Endometrial microvascular endothelial cells (primary cell): ENCODE measurements around the gene TMEM72. TPM values are rescaled to one million over a fixed set of nuclear protein-coding genes. Genes with fewer than 3 reads are reported as not detected.

Experiments
- in situ Hi-C: cut with HindIII; loops from 2 replicates; pipeline ENCODE4 v1.10.0; 2017; ENCODE audit warnings: low sequenced_read_pairs, low pct_unique_long_range_greater_than_20kb; ENCODE audit errors: inconsistent ontology term
- total RNA-seq: library from RNA; depleted of rRNA; stranded (reverse); fragments of >200 nt; gene quantifications from one replicate; pipeline ENCODE4 v1.2.3, GENCODE V29; 2015; ENCODE audit errors: inconsistent ontology term

TMEM72 gene
- total RNA-seq, 1 donor from 2014 or later: not detected

DNA sequence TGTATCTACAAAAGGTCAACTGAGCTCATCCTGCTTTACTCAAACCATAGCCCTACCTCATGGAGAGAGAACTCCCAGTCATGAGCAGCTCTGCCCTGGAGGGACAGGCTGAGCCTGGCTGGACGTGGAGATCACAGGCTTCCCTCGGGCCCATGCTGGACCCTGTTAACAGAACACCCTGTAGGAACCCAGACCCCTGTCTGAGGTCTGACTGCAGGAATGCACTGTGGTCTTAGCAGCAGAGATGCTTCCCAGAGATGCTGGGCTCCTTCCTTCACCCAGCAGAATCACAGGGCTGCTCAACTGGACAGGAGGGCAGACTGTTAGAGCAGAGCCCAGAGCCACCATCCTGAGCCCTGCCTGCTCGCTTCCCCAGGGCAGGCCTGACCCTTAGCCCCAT, 814 bp downstream of the TMEM72 start:
- in situ Hi-C loops: no loop called here

DNA sequence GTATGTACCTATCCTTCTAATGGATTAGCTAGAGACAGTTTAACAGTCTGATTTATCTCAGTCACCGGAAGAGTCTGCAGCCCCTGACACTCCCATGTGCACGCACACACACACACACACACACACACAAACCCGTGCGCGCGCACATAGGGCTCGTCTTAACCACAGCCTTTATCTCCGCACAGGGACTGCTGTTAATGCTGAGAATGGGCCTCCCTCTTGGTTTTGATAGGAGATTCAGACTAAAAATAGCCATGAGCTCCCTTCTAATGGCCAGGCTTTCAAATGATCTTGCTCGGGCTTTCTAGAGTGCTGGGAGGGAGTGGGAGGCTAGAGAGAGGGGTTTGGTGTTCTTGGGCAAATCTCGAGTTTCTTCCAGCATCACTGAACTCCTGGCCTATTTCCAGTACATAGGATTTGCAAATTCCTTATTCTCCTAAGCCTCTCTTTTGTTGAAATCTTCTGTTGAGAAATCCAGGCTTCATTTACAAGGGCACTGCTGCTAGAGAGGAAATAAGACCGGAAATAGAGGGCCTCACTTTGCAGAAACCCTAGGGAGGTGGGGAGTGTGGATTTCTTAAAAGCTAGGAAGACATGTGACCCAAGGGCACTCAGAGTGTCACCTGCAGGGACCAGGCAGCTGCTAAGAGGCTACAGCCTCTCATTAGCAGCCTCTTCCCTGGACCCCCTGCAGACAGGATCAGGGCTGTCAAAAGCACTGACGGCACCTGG, 2.4 kb downstream of the TMEM72 start:
- in situ Hi-C loops: no loop called here

DNA sequence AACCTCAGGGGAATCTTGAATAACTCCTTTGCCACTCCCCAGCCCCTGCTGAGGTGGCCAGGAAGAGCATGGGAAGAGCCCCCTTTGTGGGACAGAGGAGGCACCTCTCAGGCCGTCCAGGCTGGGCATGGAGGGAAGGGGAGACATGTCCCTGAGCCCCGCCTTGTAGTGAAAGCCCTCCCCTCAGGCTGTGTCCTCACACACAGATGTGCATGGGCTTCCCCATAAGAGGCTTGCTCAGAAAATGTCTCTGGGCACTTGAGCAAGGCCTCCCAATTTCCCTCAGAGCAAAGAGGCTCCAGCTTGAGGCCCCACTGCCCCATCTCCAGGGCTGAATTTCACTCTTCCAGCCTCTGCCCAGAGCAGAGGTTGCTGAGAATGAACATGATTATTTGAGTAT, 3.8 kb downstream of the TMEM72 start:
- in situ Hi-C loops: no loop called here

DNA sequence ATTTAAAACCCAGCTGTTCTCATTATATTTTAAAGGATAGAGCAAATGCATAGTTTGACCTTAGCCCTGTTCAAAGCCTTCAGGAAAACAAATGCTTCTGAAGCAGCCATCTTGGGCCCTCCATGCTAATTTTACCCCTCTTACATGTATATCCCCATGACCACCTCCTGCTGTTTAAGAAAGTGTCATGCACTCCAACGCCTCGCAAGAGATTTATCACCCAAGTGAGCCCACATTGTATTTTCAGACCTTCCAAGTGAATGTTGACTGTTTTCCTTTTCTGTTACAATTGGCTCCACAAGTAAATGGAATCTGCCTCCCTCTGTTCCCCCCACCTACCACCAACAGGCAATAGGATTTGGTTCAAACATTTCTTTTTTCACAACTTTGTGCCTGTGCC, 5.3 kb downstream of the TMEM72 start:
- in situ Hi-C loops: no loop called here

DNA sequence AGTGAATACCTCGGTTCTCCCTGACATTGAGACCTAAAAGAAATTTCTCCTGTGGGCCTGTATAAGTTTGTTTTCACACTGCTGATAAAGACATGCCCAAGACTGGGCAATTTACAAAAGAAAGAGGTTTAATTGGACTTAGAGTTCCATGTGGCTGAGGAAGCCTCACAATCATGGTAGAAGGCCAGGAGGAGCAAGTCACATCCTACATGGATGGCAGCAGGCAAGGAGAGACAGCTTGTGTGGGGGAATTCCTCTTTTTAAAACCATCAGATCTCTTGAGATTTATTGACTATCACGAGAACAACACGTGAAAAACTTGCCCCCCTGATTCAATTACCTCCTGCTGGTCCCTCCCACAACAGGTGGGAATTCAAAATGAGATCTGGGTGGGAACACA, 6.7 kb downstream of the TMEM72 start:
- in situ Hi-C loops: no loop called here

DNA sequence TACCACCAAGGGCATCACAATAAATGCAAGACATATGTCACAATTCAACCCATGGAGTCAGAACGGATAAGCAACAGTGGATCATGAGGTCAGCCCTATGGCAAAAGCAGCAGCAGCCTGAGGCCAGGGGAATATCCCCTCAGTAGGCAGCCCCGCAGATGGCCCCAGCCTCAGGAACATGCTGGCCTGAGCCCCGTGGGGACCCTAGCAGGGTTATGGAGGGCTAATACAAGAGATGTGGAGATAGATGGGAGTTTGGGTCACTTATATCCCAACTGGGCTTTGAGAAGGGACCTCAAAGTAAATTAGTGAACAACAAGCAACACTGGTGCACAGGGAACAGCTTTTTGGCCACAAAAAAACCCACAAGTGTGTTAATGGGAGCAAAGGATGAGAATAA, 9.1 kb downstream of the TMEM72 start:
- in situ Hi-C loops: no loop called here

DNA sequence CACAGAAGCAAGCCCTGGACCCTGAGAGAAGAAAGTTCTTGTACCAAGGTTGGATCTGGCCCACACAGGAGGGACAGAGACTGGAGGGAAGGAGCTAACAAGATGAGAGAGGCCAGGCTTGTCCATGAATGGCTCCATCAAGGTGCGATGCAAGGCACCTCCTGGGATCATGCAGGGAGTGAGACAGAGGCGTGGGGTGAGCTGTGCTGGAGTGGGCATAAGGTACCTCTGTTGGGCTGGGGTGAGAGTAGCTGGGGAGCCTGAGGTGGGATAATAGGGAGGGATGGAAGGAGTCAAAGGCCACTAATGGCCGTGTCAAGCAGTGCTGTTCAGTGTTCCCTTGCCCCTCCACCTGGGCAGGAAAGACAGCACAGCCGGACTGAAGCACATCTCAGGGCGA, 9.9 kb downstream of the TMEM72 start:
- in situ Hi-C loops: no loop called here

DNA sequence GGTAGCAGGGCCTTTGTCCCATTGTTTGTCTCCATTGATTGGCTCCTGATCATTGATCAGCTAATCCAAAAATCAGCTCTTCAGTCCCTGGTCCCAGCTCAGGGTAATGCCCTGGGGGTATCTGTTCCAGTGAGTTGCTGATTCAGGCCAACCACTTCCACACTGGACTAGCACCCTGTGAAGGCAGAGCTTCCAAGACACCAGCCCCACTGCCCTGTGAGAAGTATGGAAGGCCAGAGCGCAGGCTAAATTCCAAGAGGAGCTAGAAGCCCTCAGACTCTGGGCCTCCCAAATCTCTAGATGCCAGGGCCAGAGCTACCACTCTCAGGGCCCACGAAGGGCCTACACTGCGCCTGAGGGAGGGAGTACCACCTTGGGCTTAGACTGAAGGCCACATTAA, 10.4 kb downstream of the TMEM72 start:
- in situ Hi-C loops: no loop called here

DNA sequence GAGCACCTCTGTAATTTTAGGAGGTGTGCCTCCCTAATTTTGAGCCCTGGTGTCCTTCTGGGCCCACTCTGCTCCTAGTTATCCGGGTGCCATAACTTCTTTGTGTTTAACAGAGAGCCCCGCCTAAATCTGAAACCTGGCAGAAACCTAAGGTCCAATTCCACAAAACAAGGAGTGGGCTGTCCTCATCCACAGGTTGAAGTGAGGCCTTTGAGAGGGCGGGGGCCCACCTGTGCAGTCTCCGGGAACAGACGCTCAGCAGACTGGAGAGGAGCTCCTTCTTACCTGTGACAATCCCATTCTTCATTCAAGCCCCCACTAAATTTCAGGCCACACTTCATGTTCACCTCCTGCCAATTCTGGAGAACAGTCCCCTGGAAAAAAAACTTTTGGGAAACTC, 10.9 kb downstream of the TMEM72 start:
- in situ Hi-C loops: no loop called here

DNA sequence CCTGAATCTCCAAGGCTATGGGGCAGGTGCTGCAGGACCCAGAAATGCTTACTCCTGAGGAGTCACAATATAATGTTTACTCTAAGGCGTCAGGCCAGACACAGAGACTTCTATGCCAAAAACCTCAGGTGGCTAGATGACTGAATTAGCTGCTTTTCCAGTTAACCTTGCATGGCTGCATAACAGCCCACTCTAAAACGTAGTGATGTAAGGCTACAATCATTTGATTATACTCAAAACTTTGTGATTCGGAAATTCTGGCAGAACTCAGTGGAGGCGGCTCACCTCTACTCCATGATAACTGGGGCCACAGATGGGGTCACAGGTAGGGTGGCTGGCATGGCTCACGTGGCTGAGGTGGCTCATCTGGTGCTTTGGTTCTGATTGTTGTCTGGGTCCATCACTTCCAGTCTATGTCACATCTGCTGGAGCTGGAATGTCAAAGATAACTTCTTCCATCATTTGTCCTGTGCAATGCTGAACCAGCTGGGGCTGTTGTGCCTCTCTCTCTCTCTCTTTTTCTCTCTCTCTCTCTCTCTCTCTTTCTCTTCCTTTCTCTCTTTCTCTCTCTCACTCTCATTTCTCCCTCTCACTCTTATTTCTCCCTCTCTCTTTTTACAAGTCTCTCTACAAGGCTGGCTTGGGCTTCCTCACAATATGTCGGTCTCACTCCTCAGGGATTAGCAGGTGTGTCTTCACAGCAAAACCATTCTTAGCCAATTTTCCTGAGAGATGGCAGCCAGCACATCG, 11.8 kb downstream of the TMEM72 start:
- in situ Hi-C loops: no loop called here

DNA sequence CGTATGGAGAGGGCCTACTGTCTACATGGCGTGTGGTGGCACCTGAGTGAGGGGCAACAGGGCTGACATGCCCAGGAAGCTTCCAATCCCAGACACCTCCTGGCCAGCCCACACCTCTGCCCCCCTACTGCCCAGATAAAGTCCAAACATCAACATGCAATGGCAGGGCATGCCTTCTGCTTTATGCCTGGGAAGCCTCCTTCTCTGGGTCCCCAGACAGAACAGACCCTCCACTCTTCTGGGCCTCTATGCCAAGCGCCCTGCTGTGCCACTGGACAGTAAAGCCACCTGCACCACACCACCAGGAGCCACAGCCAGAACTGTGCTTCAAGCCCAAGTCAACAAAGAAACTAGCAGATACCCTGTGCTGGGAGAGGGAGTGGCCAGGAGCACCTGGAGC, 12.5 kb downstream of the TMEM72 start:
- in situ Hi-C loops: no loop called here

DNA sequence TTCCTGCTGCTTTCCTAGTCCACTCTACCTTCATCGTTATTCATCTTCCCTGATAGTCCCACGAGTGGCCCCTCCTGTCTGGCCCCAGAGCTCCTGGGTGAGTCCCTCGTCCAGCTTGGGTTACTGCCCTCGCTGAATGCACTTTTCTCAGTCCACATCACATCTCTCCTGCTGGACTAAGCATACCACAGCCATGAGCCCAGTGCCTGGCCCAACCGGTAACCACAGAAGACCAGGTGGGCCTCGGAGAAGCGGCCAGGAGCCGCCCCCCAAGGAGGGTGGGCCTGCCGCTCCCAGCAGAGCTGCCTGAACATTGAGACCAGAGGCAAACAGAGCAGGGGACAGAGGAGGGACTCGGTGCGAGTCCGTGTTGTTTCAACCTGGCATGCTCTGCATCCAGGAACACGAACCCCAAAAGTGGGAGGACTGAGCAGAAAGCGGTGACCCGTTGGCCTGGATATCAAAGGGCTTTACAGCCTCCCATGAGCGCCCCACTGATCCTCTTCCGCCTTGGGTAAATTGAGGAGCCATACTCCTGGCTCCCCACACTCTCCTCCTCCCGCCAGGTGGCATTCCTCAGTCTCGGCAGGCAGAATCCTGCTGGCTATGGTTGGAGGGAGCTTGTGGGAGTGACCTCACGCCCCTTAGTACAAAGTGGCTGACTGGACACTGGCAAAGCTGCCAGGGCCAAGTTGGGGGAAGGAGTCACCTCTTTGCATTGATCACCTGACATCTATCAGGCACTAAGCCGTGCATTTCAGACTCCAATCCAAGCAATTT, 13.3 kb downstream of the TMEM72 start:
- in situ Hi-C loops: no loop called here

DNA sequence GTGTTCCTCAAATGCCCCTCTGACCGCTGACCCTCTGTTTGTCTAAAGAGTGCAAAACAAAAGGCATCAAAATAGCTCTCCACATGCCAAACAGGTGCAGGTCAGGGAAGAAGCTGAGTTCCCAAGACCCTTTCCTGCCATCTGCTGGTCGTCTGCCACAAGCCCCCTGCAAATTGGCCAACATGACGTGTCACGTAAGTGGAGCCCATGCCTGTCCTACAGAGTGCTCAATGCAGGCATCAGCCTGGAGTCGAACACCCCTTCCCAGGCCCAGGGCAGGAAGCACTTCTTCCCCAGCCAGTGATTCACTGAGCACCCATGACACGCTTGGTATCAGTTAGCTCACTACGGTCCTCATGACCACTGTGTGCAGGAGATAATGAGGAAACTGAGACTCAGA, 14.1 kb downstream of the TMEM72 start:
- in situ Hi-C loops: no loop called here

DNA sequence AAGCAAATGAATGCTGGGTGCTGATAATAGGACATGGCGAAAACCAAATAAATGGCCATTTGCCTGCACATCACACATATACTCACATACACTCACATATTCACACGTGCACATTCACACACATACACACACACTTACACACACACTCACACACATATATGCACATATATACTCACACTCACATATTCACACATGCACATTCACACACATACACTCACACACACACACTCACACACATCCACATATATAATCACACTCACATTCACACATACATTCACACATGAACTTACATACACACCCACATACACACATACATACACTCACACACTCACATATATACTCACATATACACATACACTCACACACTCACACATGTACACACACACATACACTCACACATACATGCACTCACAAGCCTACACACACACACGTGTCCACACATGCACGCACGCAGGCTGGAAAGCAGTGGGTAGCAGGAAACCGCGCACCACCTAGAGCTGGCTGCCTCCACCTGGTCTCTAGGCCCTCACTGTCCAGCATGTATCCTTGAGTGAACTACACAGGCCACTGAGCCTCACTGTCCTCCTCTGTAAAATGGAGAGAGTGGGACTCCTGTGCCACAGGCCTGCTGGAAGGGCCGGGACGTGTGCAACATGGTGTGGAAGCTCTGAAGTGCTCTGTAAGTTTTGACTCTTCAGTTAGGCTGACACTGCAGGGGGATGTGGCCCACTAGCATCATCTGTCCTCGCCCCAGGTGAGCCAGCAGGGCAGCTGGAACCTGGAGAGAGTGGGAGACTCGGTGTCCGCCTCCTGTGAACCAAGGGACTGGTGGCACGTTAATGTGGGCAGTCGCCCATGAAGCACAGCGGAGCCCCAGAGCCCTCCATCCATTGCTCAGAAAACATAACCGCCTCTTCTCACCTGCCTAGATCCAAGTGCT, 14.9 kb downstream of the TMEM72 start:
- in situ Hi-C loops: no loop called here

DNA sequence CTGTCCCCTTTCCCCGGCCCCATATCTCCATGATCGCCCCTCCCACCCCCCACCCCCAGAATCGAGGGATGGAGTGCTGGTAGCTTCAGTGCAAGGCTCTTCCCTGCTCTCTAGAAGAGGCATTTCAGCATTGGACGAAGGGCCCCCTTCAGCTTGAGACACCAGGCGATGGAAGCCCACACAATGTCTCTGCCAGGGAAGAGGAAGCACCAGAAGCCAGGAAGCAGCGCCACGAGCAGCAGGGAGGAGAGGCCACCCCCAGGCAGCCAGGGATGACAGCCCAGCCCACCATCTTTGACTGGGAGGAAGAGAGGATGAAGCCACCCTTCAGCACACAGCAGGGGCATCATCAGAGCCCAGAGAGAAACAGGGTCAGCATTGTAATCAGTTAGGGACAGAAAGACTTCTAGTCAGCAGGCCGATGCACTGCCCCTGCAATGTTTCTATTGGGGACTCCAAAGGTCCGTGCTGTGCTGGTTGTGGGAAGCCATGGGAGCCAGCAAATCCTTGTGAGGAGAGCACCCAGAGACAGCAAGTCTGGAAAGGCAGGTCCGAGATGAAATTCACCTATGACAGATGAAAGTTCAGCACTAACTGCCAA, 15.7 kb downstream of the TMEM72 start:
- in situ Hi-C loops: no loop called here

DNA sequence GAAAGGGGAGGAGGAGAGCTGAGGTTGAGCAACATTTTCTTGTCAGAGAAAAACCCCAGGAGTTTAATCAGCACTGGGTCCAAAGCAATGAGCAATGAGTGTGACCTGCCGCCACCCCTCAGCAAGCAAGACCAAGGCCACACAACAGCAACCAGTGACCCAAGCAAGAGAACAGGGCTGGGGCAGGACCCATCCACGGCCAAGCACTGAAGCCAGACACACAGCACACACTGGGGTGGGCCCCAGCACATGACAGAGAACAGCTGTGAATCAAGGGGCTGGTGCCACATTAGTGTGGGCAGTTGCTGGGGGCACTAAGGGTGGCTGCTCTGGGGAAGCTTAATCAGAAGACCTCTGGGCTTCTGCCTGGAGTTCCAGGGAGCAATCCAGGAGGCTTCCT, 16.2 kb downstream of the TMEM72 start:
- in situ Hi-C loops: no loop called here

DNA sequence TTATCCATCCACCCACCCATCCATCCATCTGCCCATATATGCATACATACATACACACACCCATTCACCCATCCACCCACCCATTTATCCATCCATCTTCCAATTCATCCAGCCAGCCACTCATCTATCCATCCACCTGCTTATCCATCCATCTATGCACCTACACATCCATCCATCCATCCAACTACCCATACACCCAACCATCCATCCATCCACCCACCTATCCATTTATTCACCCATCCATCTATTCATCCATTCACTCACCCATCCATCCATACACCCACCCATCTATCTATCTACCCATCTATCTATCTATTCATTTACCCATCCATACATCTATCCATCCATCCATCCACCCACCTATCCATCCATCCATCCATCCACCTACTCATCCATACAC, 17.3 kb downstream of the TMEM72 start:
- in situ Hi-C loops: no loop called here
